Measurements from ENCODE around the gene HOXD1.

Gene HOXD1

DNA sequence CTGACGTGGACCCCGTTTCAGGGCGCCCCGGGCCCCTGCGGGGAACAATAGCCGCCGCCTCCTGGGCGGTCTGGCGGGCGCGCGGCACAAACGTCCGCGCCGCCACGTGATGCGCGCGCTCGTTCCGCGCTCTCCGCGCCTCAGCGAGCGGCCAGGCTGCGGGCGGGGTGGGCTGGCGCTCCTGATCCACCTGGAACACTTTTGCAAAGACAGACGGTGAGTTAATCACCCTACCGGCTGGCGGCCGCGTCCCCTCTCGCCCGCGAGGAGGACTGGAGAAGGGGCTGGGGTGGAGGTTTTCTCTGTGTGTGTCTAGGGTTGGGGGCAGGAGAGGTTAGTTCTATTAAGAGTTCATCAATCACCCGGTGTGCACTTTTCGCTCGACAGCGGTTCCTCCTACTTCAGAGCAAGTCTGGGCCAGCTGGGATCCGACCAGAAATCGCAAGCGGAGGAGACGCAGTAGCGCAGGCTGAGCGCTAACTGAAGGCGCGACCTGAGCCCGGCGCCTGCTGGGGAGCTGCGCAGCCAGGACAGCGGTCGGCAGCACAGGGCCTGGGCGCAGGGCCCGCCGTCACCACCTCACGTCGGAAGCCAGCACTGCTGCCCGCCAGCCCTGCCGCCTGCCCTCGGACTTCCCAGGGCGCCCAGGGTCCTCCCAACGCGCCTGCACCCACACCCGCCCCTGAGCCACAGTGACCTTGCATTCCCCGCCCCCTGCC lies 10.3 kb upstream of the HOXD1 start:
- no peak overlapping the region; the same call in 1 of the 2 replicates for H3K4me3 ChIP-seq (ENCODE audit: low read length)
- TF ChIP-seq ZNF274 (IDR thresholded peaks at IDR 0.05; ENCODE audit: low read depth, low read length): no peak

DNA sequence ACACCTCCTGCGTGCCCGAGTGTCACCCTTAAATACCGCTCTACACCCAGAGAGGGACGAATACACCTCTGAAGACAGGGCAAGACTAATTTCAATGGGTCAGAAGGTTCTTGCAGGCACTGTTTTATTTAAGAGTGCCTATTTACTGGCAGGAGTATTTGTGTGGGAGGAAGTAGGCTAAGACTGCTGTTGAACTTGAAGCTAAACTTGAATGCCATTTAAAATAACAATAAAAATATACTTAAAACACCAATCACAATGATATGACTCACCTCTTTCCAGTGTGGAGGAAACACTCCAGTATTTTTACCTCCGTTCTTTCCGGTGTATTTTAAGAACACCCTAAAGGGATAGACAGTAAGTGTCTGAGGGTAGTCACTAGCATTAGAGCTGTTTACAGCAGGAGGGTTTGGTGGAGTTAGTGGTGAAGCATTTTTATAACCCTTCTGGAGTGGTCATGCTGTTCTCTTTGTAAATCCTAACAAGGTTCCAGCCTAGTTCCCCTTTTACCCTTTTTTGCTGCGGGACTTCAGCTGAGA lies 9.6 kb upstream of the HOXD1 start:
- no peak for TF ChIP-seq ZNF274 (IDR thresholded peaks at IDR 0.05; ENCODE audit: low read depth, low read length)
- no peak overlapping the region for H3K4me3 ChIP-seq (ENCODE audit: low read length)

DNA sequence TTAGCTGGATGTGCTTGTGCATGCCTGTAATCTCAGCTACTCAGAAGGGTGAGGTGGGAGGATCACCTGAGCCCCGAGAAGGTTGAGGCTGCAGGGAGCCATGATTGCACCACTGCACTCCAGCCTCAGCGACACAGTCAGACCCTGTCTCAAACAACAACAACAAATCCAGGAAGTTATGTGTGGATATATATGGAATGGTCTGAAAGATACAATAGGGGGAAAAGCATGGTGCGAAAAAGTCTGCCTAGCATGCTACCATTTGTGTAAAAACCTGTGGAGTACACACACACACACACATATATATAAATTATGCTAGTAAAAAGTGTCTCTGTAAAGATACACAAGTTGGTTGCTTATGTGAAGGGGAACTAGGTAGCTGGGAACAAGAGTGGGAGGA lies 6.9 kb upstream of the HOXD1 start:
- no peak for TF ChIP-seq ZNF274 (IDR thresholded peaks at IDR 0.05; ENCODE audit: low read depth, low read length)
- H3K4me3 ChIP-seq (ENCODE audit: low read length): no peak overlapping the region

DNA sequence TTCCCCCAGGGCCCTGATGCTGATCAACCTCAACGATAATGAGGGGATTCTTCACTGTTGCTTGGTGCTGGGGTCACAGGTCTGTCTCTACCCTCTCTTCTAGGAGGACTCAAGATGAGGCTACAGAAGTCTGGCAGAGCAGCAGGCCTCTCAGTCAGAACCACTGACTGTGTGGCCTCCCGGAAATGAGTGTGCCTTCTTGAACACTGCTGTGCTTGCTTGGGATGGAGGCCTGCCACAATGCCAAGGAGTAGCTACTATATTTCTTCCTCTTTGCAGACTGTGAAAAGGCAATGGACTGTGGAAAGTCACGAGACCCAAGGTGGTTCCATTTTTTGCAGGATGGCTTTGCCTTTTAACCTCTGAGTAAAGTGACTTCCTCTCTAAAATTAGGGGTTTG lies 5.8 kb upstream of the HOXD1 start:
- no peak overlapping the region for H3K4me3 ChIP-seq (ENCODE audit: low read length)
- TF ChIP-seq ZNF274 (IDR thresholded peaks at IDR 0.05; ENCODE audit: low read depth, low read length): no peak

DNA sequence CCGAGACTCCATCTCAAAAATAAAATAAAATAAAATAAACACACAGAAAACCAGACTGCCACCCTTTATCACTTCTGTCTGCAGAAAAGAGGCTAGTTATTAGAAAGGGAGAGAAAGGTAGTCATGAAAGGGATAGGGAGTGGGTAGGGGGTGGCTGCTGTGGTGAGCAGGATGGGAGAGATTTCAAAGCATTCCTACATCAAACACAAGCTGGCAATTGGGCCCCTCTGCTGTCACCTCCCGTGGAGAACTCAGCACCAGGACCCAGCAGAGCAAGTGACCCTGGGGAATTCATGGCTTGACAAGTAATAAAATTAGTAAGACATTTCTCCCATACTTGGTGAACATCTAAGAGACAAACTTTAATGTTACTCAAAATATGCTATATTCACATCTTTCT lies 3.7 kb upstream of the HOXD1 start:
- no peak overlapping the region for H3K4me3 ChIP-seq (ENCODE audit: low read length)
- no peak for TF ChIP-seq ZNF274 (IDR thresholded peaks at IDR 0.05; ENCODE audit: low read depth, low read length)

DNA sequence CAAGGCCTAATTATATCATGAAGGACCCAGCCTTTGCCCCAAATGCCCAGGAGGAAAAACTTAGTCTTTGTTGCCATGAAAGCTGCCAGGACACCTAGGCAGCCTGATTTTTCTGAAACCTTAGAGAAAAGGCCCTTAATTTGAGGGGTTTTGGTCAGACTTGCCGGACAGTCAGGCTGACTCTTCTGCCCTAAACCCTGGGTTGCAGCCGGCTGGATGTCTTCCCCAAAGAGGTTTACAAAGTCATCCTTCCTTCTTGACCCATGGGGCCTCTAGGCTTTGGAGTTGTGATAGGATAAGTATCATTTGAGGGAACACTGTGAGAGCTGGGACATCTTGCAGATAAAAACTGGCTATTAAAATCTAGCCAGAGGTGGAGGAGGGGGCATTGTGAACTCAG lies 2.4 kb upstream of the HOXD1 start:
- TF ChIP-seq ZNF274 (IDR thresholded peaks at IDR 0.05; ENCODE audit: low read depth, low read length): no peak
- no peak overlapping the region for H3K4me3 ChIP-seq (ENCODE audit: low read length)

DNA sequence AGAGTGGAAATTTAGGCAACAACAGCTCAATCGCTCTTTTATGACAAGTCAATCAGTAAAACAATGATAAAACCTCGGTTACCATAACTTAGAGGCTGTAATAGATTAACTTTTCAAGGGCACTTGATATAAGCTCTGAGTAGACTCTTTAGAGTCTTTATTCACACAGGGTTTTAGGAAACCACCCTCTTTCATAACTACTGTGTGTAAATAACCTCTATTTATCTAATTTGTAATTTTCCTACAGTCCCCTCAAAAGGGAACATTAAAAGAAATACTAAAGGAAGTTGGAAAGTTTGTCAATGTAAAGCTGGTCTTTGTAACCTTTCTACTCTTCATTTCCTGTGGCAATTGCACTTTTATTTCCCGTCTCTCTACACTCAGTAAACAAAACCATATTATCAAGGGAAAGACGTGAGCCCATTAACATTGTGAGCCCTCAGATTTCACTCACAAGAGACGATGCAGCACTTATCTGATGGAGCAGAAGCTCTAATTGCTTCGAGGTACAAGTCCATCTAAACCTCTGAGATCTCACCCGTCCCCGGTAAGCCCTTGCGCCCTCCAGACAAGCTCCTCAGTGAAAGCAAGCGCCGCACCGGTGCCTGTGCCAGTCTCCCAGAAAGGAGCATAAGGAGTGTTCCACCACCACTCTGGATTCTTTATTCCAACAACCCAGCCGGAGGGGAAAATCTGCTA lies 1.1 kb upstream of the HOXD1 start:
- H3K4me3 ChIP-seq (ENCODE audit: low read length): peak overlapping the region; percentile 43; the same call in 1 of the 2 replicates

DNA sequence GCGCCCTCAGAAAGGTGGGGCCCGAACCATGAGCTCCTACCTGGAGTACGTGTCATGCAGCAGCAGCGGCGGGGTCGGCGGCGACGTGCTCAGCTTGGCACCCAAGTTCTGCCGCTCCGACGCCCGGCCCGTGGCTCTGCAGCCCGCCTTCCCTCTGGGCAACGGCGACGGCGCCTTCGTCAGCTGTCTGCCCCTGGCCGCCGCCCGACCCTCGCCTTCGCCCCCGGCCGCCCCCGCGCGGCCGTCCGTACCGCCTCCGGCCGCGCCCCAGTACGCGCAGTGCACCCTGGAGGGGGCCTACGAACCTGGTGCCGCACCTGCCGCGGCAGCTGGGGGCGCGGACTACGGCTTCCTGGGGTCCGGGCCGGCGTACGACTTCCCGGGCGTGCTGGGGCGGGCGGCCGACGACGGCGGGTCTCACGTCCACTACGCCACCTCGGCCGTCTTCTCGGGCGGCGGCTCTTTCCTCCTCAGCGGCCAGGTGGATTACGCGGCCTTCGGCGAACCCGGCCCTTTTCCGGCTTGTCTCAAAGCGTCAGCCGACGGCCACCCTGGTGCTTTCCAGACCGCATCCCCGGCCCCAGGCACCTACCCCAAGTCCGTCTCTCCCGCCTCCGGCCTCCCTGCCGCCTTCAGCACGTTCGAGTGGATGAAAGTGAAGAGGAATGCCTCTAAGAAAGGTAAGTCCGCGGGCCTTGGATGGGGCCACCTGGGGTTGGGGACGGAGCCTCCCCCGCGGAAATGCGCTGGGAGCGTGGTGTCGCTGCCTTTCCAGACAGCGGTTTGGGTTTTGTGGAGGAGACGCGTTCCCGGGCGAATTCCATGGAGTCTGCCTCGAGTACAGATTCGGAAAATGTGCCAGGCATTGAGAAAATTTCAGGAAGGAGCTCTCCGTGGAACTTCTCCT lies 559 bp downstream of the HOXD1 start:
- peak overlapping the region; percentile 27; the same call in 1 of the 2 replicates for H3K4me3 ChIP-seq (ENCODE audit: low read length)
- TF ChIP-seq ZNF274 (IDR thresholded peaks at IDR 0.05; ENCODE audit: low read depth, low read length): no peak

More for the DNA sequence above, 1.1 kb upstream of the HOXD1 start:
- no peak for TF ChIP-seq ZNF274 (IDR thresholded peaks at IDR 0.05; ENCODE audit: low read depth, low read length)

DNA sequence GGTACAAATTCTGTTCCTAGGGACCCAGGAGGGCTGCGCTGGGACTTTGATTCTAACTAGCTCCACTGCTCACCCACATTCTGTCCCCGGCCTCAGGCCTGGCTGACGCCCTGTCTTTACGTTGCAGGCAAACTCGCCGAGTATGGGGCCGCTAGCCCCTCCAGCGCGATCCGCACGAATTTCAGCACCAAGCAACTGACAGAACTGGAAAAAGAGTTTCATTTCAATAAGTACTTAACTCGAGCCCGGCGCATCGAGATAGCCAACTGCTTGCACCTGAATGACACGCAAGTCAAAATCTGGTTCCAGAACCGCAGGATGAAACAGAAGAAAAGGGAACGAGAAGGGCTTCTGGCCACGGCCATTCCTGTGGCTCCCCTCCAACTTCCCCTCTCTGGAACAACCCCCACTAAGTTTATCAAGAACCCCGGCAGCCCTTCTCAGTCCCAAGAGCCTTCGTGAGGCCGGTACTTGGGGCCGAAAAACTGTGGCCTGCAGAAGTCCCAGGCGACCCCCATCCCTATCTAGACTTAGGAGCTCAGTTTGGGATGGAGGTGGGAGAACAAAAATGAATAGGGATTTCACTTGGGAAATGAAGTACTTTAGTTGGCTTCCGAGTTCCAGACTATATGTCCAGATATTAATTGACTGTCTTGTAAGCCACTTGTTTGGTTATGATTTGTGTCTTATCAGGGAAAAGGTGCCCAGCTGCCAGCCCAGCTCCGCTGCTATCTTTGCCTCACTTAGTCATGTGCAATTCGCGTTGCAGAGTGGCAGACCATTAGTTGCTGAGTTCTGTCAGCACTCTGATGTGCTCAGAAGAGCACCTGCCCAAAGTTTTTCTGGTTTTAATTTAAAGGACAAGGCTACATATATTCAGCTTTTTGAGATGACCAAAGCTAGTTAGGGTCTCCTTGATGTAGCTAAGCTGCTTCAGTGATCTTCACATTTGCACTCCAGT lies 1.5 kb downstream of the HOXD1 start:
- no peak for TF ChIP-seq ZNF274 (IDR thresholded peaks at IDR 0.05; ENCODE audit: low read depth, low read length)
- no peak overlapping the region for H3K4me3 ChIP-seq (ENCODE audit: low read length)

DNA sequence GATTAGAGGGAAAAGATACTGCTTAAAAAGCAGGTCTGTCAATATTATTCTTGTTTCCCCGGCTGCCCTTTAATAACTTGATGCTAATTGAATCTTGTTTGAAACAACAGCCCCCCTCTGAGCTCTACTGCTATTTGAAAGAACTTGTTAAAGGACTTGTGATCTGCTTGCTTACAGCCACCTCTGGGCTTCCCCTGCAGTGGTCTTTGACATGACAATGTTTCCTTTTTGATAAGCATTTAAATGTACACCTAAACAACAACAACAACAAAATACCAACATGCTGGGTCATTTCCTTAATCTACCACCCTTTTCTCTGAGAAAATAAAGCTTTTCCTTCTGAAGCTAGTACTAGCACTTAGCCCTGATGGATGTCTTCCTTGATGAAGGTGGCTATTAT lies 3.9 kb downstream of the HOXD1 start:
- no peak overlapping the region for H3K4me3 ChIP-seq (ENCODE audit: low read length)
- TF ChIP-seq ZNF274 (IDR thresholded peaks at IDR 0.05; ENCODE audit: low read depth, low read length): no peak

DNA sequence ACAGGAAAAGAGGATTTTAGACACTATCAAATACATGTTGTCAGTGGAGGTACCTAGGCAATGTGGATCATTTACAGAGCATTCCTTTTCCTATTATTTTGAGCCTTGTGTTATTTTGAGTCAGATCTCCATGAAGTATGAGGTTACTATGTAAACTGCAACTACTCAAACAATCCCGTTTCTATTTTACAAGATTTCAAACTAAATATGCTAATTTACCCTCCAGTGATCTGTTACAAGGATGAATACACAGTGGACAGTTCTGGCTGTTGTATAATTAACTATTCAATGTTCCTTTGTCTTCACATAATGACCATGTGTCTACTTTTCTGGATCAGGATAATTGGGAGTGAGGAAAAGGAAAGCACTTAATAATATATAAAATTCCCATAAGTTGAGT lies 4.6 kb downstream of the HOXD1 start:
- no peak for TF ChIP-seq ZNF274 (IDR thresholded peaks at IDR 0.05; ENCODE audit: low read depth, low read length)
- no peak overlapping the region for H3K4me3 ChIP-seq (ENCODE audit: low read length)

DNA sequence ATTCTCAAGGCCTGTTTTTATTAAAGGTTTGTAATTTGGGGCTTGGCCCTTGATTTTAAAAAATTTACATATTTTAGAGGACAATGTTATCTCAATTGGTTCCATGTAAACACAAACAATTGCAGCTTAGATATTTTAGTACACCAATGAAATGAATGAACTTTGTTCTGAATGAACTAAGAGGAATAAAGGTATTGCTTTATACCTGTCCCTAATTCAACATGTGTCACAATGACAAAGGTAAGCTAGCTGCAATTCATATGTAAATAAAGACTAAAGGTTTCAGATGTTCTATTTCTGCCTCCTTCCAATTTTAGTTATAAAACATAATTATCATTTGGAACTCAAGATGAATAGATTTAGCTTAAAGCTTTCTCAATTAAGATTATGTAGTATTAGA lies 11.4 kb downstream of the HOXD1 start:
- TF ChIP-seq ZNF274 (IDR thresholded peaks at IDR 0.05; ENCODE audit: low read depth, low read length): no peak
- no peak overlapping the region for H3K4me3 ChIP-seq (ENCODE audit: low read length)

DNA sequence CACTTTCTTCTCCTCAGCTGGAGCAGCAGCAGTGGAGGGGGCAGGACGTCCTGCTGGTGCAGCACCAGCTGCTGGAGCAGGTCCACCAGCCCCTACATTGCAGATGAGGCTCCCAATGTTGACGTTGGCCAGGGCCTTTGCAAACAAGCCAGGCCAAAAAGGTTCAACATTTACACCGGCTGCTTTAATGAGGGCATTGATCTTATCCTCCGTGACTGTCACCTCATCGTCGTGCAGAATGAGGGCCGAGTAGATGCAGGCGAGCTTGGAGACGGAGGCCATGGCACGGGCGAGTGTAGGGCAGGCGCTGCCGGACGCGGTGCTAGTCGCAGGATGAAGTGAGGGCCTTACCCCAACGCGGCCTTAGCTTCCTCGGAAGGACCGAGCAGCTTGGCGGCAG lies 12.5 kb downstream of the HOXD1 start:
- no peak overlapping the region for H3K4me3 ChIP-seq (ENCODE audit: low read length)
- no peak for TF ChIP-seq ZNF274 (IDR thresholded peaks at IDR 0.05; ENCODE audit: low read depth, low read length)

Data from GM08714 (cell line).